Mesodermal cell (in vitro differentiated cells): ENCODE data around the gene ACYP1. TPM values are rescaled to one million over a fixed set of nuclear protein-coding genes. Genes with fewer than 3 reads are reported as not detected.

Experiments used
- H3K27ac ChIP-seq: 2 replicates; pipeline ENCODE4 v1.7.0; 2013; ENCODE audit warnings: mild to moderate bottlenecking, low read depth, low read length, moderate library complexity; ENCODE audit not compliant: severe bottlenecking
- H3K36me3 ChIP-seq: 2 replicates; pipeline ENCODE4 v1.7.1; 2013; ENCODE audit warnings: mild to moderate bottlenecking, low read length, moderate library complexity; ENCODE audit not compliant: control insufficient read depth, insufficient read depth
- H3K4me1 ChIP-seq: one replicate; pipeline ENCODE4 v1.7.1; 2013; ENCODE audit warnings: mild to moderate bottlenecking, low read length; ENCODE audit not compliant: insufficient read depth, control insufficient read depth, poor library complexity, severe bottlenecking
- H3K4me3 ChIP-seq: 2 replicates; pipeline ENCODE4 v1.7.0; 2013; ENCODE audit warnings: low read length, control low read depth, mild to moderate bottlenecking; ENCODE audit not compliant: insufficient read depth, poor library complexity, severe bottlenecking; ENCODE audit errors: extremely low read depth
- H3K9me3 ChIP-seq: 2 replicates; pipeline ENCODE4 v1.7.1; 2013; ENCODE audit warnings: mild to moderate bottlenecking, low read length, moderate library complexity; ENCODE audit not compliant: control insufficient read depth
- WGBS, 2 experiments: methylation state at CpG; one replicate each; pipeline ENCODE4 v1.1.5; 2013; ENCODE audit warnings: missing lambda C conversion rate in 2 of 2; ENCODE audit not compliant: insufficient coverage in 2 of 2; 5-methylcytosine and 5-hydroxymethylcytosine counted together
- polyA plus RNA-seq, 2 experiments: library from polyadenylated mRNA; stranded (reverse); fragments of 50-300 nt; gene quantifications; one replicate each; pipeline ENCODE4 v1.2.3, GENCODE V29; 2013

ACYP1 gene
- polyA plus RNA-seq (2013, experiment 1 of 2) = 24.3 TPM
- polyA plus RNA-seq (2013, experiment 2 of 2) = 29.2 TPM

DNA sequence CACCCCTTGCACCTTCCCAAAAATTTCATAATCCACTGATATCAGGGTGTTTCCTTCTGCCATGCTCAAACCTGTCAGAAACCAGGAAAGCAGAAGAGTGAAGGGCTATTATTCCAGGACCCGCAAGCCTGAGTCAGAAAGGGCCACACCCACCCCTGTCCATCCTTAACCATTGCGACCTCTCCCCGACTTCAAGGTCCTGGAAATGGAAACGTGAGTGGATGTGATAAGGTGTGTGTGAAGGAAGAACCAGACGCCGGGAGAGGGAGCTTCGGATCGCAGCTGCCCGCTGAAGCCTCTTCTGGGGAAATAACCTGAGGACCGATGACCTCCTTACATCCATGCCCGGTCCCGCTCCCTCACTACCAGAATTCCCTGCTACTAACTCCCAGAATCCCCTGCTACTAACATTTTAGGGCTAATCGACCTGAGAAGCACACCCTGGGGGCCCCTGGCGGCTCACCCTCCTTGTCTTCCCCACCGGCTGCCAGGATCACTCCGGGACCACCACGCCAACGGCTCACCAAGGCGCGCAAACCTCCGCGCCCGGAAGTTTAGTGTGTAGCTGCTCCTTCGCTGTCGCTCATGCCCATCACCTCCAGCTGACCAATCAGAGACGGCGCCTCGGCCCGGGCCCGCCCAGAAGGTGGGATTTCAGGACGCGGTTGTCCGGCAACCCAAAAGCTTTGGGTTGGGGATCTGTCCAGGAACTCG, at the start of gene ACYP1:
Gene ACYP1 (minus strand): TSS at position 534 of the 714 bp plus-strand sequence. CDS start 471 bp downstream, at position 63.
- Histone ChIP-seq H3K9me3 (peaks cover 5% of the 10 kb centered on the region), H3K36me3 (peaks cover 18% of the 10 kb centered on the region), H3K27ac (no peak within 1 kb of the TSS), H3K4me3 (peak within 1 kb of the TSS; percentile 70), H3K4me1 (peaks cover 3% of the 10 kb centered on the region)
- WGBS, 2 experiments = 1% methylated on average over 21 of the region's 34 CpGs

DNA sequence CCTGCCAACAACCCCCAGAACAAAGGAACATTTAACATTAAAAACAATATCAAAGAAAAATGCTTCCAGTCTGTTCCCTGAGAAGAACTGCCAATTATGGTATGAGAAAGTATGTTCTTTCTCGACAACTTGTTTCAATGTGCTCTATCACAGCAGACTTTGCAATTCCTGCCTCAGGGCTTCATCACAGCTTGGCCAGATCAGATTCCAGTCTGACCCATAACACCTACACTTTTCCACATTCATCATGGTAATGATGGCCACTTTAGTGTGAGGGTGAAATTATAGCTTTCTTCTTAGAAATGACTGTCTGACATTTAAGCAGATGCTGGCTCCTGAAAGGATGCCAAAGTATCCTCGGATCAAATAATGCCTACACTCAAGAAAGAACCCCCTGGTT, 46.1 kb upstream of the ACYP1 start:
- Histone ChIP-seq H3K4me1 (no peaks in the 10 kb centered on the region), H3K36me3 (peaks cover 96% of the 10 kb centered on the region), H3K4me3 (no peak overlapping the region), H3K27ac (no peak overlapping the region), H3K9me3 (no peaks in the 10 kb centered on the region)
- WGBS, 2 experiments = 100% methylated on average over 1 of the region's 2 CpGs; no CpG with 5 or more reads in 1 of the 2 experiments

GRCh38 chr14:75107186-75107585, 43.4 kb upstream of the ACYP1 start:
- WGBS, 2 experiments = 100% methylated on average over 1 of the region's 3 CpGs; no CpG with 5 or more reads in 1 of the 2 experiments
- no peaks in the 10 kb centered on the region for H3K9me3 ChIP-seq
- H3K4me1 ChIP-seq = no peaks in the 10 kb centered on the region
- H3K36me3 ChIP-seq = peaks cover 89% of the 10 kb centered on the region
- H3K4me3 ChIP-seq = no peak overlapping the region
- no peak overlapping the region for H3K27ac ChIP-seq

DNA sequence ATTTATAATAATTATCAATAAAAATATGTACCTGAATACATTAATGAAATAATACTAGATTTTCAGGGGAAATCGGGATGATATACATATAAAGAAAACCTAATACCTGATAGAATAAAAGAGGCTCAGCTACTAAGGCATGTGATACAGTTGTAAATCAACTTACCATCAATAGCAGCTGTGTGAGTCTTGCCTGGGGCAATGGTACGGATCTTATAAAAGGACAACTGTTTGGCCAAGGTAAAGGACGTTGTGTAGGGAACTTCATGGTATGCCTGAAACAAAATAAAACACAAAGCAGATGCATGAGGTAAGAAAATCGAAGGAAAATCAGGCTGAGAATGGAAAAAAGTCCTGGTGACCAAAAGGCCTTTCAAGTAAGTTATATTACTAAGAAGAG, 37.7 kb upstream of the ACYP1 start:
- H3K36me3 ChIP-seq = peaks cover 80% of the 10 kb centered on the region
- H3K4me3 ChIP-seq = no peak overlapping the region
- H3K27ac ChIP-seq = no peak overlapping the region
- 100% methylated on average over 2 to 3 of the region's 4 CpGs for WGBS, 2 experiments
- H3K9me3 ChIP-seq = no peaks in the 10 kb centered on the region
- H3K4me1 ChIP-seq = no peaks in the 10 kb centered on the region

DNA sequence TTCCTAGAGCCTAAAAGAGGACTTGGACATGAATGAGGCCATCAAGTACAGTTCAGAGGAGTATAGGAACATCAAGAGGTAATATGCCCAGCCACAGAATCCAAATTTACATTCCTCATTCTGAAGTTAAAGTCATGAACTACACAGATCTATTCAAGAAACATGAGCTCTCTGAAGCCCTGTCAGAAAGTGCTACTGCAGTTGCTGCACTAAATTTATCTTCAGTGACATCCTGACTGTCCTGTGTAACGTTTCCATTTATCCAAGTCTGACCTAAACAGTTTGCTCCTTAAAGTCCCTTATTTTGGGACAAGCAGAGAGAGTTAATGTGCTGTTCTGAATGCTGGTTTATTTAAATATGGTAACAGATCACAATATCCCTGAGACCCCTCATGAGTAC, 34.9 kb upstream of the ACYP1 start:
- Histone ChIP-seq H3K27ac (no peak overlapping the region), H3K4me1 (no peaks in the 10 kb centered on the region), H3K36me3 (peaks cover 84% of the 10 kb centered on the region), H3K9me3 (no peaks in the 10 kb centered on the region), H3K4me3 (no peak overlapping the region)
- no CpG with 5 or more reads among the region's 1 CpG for WGBS, 2 experiments

DNA sequence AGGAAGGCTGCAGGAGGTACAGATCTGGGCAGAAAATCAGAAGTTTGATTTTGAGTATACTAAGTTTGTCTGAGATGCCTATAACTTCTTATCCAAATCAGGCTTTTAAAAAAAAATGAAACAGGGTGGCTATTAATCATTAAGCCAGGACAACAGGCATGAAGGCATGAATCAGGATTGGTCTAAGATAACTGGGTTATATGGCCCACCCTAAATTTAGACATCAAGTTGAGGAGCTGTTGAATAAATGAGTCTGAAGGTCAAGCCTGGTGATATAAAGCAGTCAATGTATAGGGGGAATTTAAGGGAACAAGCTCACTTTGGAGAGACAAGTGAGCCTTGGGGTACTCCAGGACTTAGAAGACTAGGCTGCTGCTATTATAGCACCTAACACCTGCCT, 34.4 kb upstream of the ACYP1 start:
- Histone ChIP-seq H3K4me3 (no peak overlapping the region), H3K27ac (no peak overlapping the region), H3K36me3 (peaks cover 85% of the 10 kb centered on the region), H3K4me1 (no peaks in the 10 kb centered on the region), H3K9me3 (no peaks in the 10 kb centered on the region)

DNA sequence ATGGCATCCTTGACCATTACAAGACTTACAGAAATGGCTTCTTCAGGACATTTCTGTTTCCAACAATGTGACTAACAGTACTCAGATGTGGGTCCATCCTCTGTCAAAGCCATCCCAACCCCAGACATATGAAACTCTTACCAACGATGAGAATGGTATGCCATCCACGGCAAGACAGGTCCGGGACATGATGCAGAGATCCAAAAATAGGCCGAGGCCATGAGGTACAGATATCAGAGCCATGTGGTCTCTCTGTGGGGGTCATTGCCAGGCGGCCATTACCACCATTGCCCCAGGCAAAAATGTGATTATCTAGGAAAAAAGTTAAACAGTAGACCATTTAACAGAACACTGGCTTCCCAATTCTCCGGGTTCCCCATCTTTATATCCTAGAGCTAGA, 33.1 kb upstream of the ACYP1 start:
- H3K27ac ChIP-seq = no peak overlapping the region
- no peaks in the 10 kb centered on the region for H3K9me3 ChIP-seq
- no peaks in the 10 kb centered on the region for H3K4me1 ChIP-seq
- WGBS, 2 experiments = 87 to 98% methylated on average over 5 of the region's 6 CpGs
- H3K4me3 ChIP-seq = no peak overlapping the region
- peaks cover 87% of the 10 kb centered on the region for H3K36me3 ChIP-seq

DNA sequence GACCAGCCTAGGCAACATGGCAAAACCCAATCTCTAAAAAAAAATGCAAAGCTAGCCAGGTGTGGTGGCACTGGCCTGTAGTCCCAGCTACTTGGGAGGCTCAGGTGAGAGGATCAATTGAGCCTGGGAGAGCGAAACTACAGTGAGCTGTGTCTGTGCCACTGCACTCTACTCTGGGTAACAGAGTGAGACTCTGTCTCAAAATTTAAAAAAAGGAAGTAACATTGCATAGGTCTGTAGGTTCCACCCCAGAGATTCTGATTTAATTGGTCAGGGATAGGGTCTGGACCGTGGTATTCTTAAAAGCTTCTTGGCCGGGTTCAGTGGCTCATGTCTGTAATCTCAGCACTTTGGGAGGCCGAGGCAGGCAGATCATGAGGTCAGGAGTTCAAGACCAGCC, 31.9 kb upstream of the ACYP1 start:
- H3K36me3 ChIP-seq = peaks cover 87% of the 10 kb centered on the region
- 83 to 96% methylated on average over 3 of the region's 4 CpGs for WGBS, 2 experiments
- no peak overlapping the region for H3K27ac ChIP-seq
- H3K4me1 ChIP-seq = no peaks in the 10 kb centered on the region
- no peaks in the 10 kb centered on the region for H3K9me3 ChIP-seq
- no peak overlapping the region for H3K4me3 ChIP-seq

DNA sequence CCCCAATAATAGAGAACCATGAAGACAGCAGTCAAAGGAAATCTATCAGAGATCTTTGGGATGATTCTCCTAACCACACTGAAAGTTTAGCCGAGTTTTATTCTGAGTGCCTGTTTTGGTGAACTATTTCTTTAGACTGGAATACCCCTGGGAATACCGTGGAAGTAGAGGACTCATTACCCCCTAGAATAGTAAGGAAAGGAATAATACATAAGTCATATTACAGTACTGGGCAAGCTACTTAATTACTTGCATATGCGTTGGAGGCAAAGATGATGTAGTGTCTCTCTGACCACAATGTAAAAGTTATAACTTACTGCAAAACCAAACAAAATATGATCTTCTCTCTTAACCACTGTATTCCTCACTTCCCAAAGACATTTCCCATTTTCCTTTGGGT, 31.1 kb upstream of the ACYP1 start:
- Histone ChIP-seq H3K4me1 (no peaks in the 10 kb centered on the region), H3K9me3 (no peaks in the 10 kb centered on the region), H3K4me3 (no peak overlapping the region), H3K27ac (no peak overlapping the region), H3K36me3 (peaks cover 85% of the 10 kb centered on the region)
- 100% methylated on average over 1 of the region's 3 CpGs; no CpG with 5 or more reads in 1 of the 2 experiments for WGBS, 2 experiments

GRCh38 chr14:75092698-75093097, 28.9 kb upstream of the ACYP1 start:
- no peak overlapping the region for H3K4me3 ChIP-seq
- 63% methylated on average over 1 of the region's 2 CpGs; no CpG with 5 or more reads in 1 of the 2 experiments for WGBS, 2 experiments
- H3K4me1 ChIP-seq = no peaks in the 10 kb centered on the region
- H3K27ac ChIP-seq = no peak overlapping the region
- no peaks in the 10 kb centered on the region for H3K9me3 ChIP-seq
- peaks cover 79% of the 10 kb centered on the region for H3K36me3 ChIP-seq

DNA sequence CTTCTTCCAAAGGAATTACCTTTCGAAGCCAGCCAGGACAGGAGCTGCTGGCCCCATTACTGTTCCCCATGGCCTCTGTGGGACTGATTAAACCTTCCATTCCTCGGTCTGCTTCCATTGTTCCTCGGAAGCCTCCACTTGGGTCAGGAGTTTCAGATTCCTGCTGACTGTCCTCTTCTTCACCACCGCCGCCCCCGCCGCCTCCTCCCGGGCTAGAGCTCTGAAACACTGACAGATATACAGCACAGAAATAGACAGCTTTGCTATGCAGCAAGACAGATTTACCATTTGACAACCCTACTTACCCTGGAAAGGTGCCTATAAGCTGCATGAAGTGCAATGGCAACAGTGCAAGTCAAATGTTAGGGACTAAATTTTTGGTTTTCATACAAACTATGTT, 27.4 kb upstream of the ACYP1 start:
- Histone ChIP-seq H3K4me3 (no peak overlapping the region), H3K27ac (no peak overlapping the region), H3K9me3 (no peaks in the 10 kb centered on the region), H3K36me3 (peaks cover 79% of the 10 kb centered on the region), H3K4me1 (no peaks in the 10 kb centered on the region)
- 78 to 86% methylated on average over 5 to 8 of the region's 8 CpGs for WGBS, 2 experiments
